Stimulated activated CD8-positive, alpha-beta memory T cell treated with anti-CD3 and anti-CD28 coated beads, Interleukin-2, amount 100 ng/mL, for 1 hour (primary cell): ENCODE measurements around the gene HTR3C.
"Not testable (repeated sequence)": the region's sequence is repeated elsewhere in the genome, so short reads cannot be mapped to it uniquely, and the experiment has no call there.

ENCODE experiments used
- DNase-seq, 2 donors: peaks; one replicate each; pipeline ENCODE4 v3.0.0-alpha.2; 2020; ENCODE audit warnings: low read depth in 2 of 2

HTR3C gene

DNA sequence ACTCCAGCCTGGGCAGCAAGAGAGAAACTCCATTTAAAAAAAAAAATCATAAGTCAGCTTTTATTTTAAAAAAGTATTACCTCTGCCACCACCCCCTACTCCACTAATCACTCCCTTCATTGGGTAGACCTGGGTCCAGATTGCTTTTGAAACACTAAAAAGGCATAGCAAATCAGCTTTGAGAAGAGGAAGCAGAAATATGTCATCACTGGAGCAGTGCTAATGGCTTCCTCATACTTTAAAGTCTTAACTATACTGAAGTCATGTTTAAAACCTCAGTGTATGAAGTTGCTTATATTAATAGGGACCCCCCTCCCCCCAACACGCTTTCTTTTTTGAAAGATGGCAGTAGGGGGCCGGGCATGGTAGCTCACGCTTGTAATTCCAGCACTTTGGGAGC, 22.3 kb upstream of the HTR3C start:
- DNase-seq: no peak

GRCh38 chr3:184031187-184031792, 21.6 kb upstream of the HTR3C start, which contains the start of gene HTR3D:
Gene HTR3D (plus strand): TSS chr3:184031742. CDS start chr3:184031742, 0 bp downstream.
- no peak for DNase-seq

GRCh38 chr3:184037816-184038215, 15.0 kb upstream of the HTR3C start:
- DNase-seq: no peak

GRCh38 chr3:184038307-184038706, 14.5 kb upstream of the HTR3C start:
- DNase-seq: not testable (repeated sequence)

- DNase-seq: no peak
Observed at GRCh38 chr3:184039414-184039813, 13.4 kb upstream of the HTR3C start.

DNA sequence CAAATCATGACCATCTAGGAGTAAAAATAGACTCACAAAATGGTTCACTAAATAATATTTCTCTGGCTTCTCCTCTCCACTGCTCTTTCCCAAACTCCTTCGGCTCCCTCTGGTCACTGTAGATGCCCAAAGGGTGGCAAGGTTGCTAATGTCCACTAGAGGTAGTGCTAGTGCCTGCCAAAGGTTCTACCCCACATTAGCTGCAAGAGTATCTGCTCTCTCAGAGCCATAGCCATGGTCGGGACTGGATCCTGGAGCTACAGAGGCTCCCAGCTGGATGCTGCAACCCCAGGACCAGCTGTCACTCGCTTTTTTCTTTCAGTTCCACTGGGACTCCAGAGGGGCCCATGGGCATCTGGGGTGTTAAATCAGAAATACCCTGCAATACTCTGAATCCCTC, 12.8 kb upstream of the HTR3C start:
- DNase-seq: no peak

DNA sequence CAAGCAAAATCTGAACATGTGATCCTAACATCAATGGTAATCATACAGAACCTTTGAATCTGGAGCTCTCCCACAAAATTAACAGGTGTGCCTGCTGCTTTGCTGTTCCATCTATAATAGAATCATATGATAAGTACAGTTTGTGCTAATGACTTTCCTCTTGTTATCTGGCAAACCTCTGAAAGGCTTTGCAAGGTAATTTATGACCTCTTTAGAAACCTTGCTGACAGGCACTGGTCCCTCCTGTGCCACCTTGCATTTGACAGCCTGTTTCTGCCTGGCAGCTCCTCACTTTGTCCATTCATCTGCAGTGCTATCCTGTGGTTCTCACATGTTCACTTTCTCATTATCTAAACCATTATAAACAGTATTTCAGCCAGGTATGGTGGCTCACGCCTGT, 10.2 kb upstream of the HTR3C start:
- no peak for DNase-seq

DNA sequence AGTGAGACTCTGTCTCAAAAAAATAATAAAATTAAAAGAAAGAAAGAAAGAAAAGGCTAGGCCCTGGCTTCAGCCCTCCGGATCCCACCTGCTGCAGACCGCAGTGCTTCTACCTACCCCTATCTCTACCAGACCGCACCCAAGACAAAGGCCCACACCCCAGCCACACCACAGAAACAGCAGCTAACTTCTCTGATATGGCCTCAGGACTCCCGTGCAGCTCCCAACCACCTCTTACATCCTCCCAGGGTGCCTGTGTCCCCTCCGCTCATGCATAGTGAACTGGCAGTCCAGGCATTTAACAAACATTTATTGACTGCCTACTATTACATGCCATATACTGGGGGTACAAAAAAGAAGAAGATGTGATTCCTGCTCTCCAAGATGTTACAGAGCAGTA, 6.9 kb upstream of the HTR3C start:
- DNase-seq: no peak

GRCh38 chr3:184050217-184050847, 2.5 kb upstream of the HTR3C start:
- DNase-seq: no peak

DNA sequence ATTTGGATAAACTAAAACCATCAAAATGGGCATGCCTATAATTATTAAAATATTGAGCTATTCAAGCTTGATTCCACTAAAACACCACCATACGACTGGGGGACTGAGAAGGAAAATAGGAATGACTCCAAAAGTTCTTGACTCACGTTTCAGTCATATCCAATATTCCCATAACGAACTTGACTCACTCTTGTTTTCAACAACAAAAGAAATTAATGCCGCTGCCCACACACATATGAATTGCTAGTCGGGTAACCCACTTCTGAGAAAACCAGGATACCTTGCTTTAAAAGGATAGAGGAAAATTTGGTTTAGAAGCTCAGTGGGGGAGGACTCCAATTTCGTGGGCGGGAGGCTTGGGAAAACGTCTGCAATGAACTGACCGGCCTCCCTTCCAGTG, 5.2 kb downstream of the HTR3C start:
- no peak for DNase-seq

- no peak for DNase-seq
Observed at GRCh38 chr3:184059424-184059823, 6.6 kb downstream of the HTR3C start.

GRCh38 chr3:184062637-184063036, 9.8 kb downstream of the HTR3C start:
- no peak for DNase-seq

- DNase-seq: no peak
Observed at GRCh38 chr3:184066211-184066610, 13.4 kb downstream of the HTR3C start.

GRCh38 chr3:184067573-184068055, 14.8 kb downstream of the HTR3C start:
- DNase-seq: no peak

- no peak for DNase-seq
Observed at GRCh38 chr3:184068344-184068743, 15.5 kb downstream of the HTR3C start.

GRCh38 chr3:184071142-184071541, 18.3 kb downstream of the HTR3C start:
- DNase-seq: not testable (repeated sequence)

- no peak for DNase-seq
Observed at GRCh38 chr3:184073621-184074020, 20.8 kb downstream of the HTR3C start.

DNA sequence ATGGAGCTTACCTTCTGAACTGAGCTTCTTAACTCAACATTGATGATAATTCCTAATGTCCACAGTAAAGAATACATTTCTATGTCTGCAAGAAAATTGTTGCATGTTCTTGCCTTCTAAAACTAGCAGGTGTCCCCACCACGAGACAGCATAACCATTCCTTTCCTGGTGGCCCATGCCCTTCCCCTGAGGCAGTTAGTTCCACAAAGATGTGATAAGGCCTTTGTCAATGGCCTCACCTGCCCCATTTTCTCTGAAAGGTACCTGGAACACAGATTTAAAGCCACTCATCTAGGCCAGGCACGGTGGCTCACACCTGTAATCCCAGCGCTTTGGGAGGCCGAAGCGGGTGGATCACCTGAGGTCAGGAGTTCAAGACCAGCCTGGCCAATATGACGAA, 23.1 kb downstream of the HTR3C start:
- DNase-seq: no peak

DNA sequence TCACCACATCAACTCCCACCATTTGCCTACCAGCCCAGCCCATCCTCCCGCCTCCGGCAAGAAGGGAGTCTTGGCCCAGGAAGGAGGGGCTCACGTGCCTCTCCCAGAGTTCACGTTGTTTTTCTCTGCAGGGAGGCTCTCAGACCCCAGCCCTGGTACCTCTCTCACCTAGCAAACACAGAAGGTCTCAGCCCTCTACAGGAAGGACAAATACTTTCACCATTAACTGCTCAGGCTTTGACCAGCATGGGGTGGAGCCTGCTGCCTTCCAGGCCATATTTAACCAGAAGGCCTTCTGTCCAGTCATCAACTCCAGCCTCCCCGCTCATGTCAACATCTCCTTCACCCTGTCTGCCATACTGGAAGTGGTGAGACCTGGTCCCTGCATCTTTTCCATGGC, 25.0 kb downstream of the HTR3C start:
- DNase-seq: no peak

- no peak for DNase-seq
Observed at GRCh38 chr3:184078851-184079250, 26.0 kb downstream of the HTR3C start.

GRCh38 chr3:184081116-184081830, 28.4 kb downstream of the HTR3C start:
- DNase-seq: no peak

DNA sequence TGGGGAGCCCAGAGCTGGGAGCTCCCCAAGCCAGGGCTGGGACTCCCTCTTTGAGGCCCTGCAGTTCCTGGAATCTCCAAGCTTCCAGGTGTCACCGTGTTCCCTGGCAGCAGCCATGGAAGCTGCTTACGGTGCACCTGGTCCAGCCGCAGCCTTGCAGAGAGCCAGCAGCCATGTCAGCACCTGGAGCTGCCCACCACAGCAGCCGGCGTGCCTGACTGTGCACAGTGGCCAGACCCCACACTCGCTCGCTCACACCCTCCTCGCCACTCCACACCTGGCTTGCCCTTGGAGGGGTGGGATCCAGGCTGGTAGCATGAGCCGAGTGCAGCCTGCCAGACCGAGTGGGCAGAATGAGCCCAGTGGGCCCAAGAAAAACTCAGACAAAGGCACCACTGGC, 29.2 kb downstream of the HTR3C start:
- no peak for DNase-seq

DNA sequence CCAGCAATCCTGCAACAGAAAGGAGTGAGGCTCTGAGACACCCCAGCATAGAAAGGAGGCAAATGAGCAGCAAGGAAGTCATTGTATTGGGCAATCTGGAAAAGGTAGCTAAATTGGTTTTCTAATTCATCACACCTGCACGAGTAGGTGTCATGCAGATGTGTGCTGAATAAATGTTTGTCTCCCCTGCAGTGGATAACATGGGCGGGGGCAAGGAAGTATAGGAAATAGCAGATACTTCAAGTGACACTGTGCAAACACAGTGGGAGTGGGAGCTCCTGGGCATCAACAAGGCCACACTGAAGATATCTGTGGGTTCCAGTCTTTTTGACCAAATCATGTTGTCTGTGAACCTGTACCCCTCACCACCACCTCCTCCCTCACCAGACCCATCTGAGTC, 29.6 kb downstream of the HTR3C start:
- no peak for DNase-seq
